ENCODE data around the gene CYP2W1. TPM values are rescaled to one million over a fixed set of nuclear protein-coding genes. Genes with fewer than 3 reads are reported as not detected.

The CYP2W1 gene
- total RNA-seq, 1 experiment from 2014 or later: not detected

DNA sequence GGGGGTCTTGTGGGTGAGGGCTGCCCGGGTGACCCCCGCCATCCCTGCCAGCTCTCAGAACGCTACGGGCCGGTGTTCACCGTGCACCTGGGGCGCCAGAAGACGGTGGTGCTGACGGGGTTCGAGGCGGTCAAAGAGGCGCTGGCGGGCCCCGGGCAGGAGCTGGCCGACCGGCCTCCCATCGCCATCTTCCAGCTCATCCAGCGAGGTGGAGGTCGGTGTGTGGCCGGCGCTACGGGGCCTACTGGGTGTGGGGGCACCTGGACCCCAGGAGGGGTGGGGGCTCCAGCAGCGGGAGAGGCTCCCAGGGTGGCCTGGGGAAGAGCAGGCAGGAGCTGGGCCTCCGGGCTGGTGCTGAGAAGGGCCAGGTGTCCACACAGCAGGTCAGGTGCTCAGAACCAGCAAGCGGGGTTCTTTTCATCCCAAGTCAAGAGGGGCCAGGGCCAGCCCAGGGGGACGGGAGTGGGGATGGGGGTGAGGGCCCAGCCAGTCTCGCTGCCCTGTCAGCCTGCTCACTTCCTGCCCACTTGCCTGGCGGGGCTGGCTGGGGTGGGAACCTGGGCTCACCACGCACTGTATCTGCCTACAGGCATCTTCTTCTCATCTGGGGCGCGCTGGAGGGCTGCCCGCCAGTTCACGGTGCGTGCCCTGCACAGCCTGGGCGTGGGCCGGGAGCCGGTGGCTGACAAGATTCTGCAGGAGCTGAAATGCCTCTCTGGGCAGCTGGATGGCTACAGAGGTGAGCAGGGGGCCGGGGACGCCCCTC is 1.6 kb downstream of the CYP2W1 start:
- DNase-seq (ENCODE audit: low spot score) (no peak), ATAC-seq (no peak)
- Mint-ChIP-seq H3K4me3 (no peak overlapping the region), H3K9me3 (no peaks in the 10 kb centered on the region), H3K36me3 (no peaks in the 10 kb centered on the region), H3K4me1 (peaks cover 2% of the 10 kb centered on the region; the same call in 1 of the 2 replicates), H3K27me3 (ENCODE audit: low read depth) (no peaks in the 10 kb centered on the region), H3K27ac (no peak overlapping the region)
- ChIA-PET CTCF (interaction anchor here (1.3 kb wide), 1 partner anchor 60 kb away, joined by 3 read pairs; the partner anchor contains the start of gene GPR146), POLR2A (interaction anchor here (1.6 kb wide), 1 partner anchor 9 kb away, joined by 5 read pairs; the partner anchor contains the start of gene COX19)
- TF ChIP-seq FOXP1 (CRISPR knock-in tag; IDR thresholded peaks at IDR 0.05; ENCODE audit: borderline replicate concordance) (no peak), FOXJ3 (CRISPR knock-in tag; IDR thresholded peaks at IDR 0.05; ENCODE audit: borderline replicate concordance) (no peak)
- TF ChIP-seq, protein P1, sequence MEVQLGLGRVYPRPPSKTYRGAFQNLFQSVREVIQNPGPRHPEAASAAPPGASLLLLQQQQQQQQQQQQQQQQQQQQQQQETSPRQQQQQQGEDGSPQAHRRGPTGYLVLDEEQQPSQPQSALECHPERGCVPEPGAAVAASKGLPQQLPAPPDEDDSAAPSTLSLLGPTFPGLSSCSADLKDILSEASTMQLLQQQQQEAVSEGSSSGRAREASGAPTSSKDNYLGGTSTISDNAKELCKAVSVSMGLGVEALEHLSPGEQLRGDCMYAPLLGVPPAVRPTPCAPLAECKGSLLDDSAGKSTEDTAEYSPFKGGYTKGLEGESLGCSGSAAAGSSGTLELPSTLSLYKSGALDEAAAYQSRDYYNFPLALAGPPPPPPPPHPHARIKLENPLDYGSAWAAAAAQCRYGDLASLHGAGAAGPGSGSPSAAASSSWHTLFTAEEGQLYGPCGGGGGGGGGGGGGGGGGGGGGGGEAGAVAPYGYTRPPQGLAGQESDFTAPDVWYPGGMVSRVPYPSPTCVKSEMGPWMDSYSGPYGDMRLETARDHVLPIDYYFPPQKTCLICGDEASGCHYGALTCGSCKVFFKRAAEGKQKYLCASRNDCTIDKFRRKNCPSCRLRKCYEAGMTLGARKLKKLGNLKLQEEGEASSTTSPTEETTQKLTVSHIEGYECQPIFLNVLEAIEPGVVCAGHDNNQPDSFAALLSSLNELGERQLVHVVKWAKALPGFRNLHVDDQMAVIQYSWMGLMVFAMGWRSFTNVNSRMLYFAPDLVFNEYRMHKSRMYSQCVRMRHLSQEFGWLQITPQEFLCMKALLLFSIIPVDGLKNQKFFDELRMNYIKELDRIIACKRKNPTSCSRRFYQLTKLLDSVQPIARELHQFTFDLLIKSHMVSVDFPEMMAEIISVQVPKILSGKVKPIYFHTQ (CRISPR knock-in tag; IDR thresholded peaks at IDR 0.05): no peak

DNA sequence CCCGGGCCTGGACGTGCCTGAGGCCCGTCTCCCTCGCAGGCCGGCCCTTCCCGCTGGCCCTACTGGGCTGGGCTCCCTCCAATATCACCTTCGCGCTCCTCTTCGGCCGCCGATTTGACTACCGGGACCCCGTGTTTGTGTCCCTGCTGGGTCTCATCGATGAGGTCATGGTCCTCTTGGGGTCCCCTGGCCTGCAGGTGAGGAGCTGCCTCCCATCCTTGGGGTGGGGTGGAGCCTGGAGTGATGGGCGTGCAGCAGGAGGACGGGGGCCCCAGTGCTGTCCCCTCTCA is 2.1 kb downstream of the CYP2W1 start:
- ChIA-PET POLR2A (interaction anchor here (1.6 kb wide), 1 partner anchor 10 kb away, joined by 5 read pairs; the partner anchor contains the start of gene COX19), CTCF (interaction anchor here (1.3 kb wide), 1 partner anchor 60 kb away, joined by 3 read pairs; the partner anchor contains the start of gene GPR146)
- no peak overlapping the region for H3K27ac Mint-ChIP-seq
- H3K36me3 Mint-ChIP-seq: no peaks in the 10 kb centered on the region
- peaks cover 2% of the 10 kb centered on the region; the same call in 1 of the 2 replicates for H3K4me1 Mint-ChIP-seq
- TF ChIP-seq SP1 (CRISPR knock-in tag; conservative IDR thresholded peaks at IDR 0.05): no peak
- TF ChIP-seq SMAD4 (CRISPR knock-in tag; IDR thresholded peaks at IDR 0.05): no peak
- no peaks in the 10 kb centered on the region for H3K9me3 Mint-ChIP-seq
- no peak for ATAC-seq
- no peak for DNase-seq (ENCODE audit: low spot score)
- no peak overlapping the region for H3K4me3 Mint-ChIP-seq
- no peaks in the 10 kb centered on the region for H3K27me3 Mint-ChIP-seq (ENCODE audit: low read depth)

DNA sequence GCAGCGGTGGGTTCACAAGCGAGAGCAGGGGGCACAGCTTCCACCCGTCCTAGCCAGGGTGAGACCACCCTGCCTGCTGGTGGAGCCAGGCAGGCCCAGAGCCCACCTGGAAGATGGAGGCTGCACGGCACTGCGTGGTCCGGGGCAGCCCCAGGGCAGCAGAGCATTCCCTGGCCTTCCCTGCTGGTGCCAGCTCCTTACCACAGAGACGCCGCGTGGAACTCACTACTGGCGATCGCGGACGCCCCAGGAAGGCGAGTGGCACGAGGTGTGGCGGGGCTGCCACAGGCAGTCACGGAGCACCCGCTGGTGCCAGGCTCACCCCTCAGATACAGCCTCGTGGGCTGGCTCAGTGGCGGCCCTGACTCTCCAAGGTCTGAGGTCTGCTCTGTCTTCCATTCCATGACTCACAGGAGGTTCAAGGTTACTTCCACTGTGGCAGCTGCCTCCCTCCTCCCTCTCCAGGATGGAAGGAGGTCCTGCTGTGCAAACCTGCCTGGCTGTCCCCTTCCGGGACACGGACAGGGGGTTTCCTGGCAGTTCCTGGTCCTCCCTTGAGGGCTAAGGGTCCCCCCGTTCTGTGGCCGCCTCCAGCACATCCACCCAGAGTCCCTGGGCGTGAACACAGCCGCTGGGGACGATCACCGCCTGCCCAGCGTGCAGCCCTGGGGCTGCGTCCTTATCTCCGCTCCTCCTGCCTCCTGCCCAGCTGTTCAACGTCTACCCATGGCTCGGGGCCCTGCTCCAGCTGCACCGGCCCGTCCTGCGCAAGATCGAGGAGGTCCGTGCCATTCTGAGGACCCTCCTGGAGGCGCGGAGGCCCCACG is 3.1 kb downstream of the CYP2W1 start:
- Mint-ChIP-seq H3K4me1 (no peaks in the 10 kb centered on the region), H3K4me3 (no peak overlapping the region), H3K9me3 (no peaks in the 10 kb centered on the region), H3K27me3 (ENCODE audit: low read depth) (no peaks in the 10 kb centered on the region), H3K27ac (peak overlapping the region; percentile 23; the same call in 1 of the 2 replicates), H3K36me3 (no peaks in the 10 kb centered on the region)
- ATAC-seq (no peak), DNase-seq (ENCODE audit: low spot score) (no peak)
- POLR2A ChIA-PET: interaction anchor here (1.6 kb wide), 1 partner anchor 11 kb away, joined by 5 read pairs; the partner anchor contains the start of gene COX19
- CTCF ChIA-PET: interaction anchor here (0.6 kb wide), 1 partner anchor 80 kb away, joined by 3 read pairs; no protein-coding TSS in a partner anchor
- TF ChIP-seq, protein P2, sequence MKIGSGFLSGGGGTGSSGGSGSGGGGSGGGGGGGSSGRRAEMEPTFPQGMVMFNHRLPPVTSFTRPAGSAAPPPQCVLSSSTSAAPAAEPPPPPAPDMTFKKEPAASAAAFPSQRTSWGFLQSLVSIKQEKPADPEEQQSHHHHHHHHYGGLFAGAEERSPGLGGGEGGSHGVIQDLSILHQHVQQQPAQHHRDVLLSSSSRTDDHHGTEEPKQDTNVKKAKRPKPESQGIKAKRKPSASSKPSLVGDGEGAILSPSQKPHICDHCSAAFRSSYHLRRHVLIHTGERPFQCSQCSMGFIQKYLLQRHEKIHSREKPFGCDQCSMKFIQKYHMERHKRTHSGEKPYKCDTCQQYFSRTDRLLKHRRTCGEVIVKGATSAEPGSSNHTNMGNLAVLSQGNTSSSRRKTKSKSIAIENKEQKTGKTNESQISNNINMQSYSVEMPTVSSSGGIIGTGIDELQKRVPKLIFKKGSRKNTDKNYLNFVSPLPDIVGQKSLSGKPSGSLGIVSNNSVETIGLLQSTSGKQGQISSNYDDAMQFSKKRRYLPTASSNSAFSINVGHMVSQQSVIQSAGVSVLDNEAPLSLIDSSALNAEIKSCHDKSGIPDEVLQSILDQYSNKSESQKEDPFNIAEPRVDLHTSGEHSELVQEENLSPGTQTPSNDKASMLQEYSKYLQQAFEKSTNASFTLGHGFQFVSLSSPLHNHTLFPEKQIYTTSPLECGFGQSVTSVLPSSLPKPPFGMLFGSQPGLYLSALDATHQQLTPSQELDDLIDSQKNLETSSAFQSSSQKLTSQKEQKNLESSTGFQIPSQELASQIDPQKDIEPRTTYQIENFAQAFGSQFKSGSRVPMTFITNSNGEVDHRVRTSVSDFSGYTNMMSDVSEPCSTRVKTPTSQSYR (CRISPR knock-in tag; IDR thresholded peaks at IDR 0.05): no peak
- TF ChIP-seq, protein P3, sequence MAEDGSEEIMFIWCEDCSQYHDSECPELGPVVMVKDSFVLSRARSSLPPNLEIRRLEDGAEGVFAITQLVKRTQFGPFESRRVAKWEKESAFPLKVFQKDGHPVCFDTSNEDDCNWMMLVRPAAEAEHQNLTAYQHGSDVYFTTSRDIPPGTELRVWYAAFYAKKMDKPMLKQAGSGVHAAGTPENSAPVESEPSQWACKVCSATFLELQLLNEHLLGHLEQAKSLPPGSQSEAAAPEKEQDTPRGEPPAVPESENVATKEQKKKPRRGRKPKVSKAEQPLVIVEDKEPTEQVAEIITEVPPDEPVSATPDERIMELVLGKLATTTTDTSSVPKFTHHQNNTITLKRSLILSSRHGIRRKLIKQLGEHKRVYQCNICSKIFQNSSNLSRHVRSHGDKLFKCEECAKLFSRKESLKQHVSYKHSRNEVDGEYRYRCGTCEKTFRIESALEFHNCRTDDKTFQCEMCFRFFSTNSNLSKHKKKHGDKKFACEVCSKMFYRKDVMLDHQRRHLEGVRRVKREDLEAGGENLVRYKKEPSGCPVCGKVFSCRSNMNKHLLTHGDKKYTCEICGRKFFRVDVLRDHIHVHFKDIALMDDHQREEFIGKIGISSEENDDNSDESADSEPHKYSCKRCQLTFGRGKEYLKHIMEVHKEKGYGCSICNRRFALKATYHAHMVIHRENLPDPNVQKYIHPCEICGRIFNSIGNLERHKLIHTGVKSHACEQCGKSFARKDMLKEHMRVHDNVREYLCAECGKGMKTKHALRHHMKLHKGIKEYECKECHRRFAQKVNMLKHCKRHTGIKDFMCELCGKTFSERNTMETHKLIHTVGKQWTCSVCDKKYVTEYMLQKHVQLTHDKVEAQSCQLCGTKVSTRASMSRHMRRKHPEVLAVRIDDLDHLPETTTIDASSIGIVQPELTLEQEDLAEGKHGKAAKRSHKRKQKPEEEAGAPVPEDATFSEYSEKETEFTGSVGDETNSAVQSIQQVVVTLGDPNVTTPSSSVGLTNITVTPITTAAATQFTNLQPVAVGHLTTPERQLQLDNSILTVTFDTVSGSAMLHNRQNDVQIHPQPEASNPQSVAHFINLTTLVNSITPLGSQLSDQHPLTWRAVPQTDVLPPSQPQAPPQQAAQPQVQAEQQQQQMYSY (CRISPR knock-in tag; IDR thresholded peaks at IDR 0.05): no peak
- TF ChIP-seq FOXJ3 (CRISPR knock-in tag; IDR thresholded peaks at IDR 0.05; ENCODE audit: borderline replicate concordance) (no peak), NR2C2 (CRISPR knock-in tag; IDR thresholded peaks at IDR 0.05) (no peak), ZNF232 (CRISPR knock-in tag; IDR thresholded peaks at IDR 0.05) (no peak), TCF7 (CRISPR knock-in tag; IDR thresholded peaks at IDR 0.05; ENCODE audit: low read depth) (no peak), MXD4 (CRISPR knock-in tag; IDR thresholded peaks at IDR 0.05; ENCODE audit: borderline replicate concordance) (no peak)
- TF ChIP-seq, protein P4, sequence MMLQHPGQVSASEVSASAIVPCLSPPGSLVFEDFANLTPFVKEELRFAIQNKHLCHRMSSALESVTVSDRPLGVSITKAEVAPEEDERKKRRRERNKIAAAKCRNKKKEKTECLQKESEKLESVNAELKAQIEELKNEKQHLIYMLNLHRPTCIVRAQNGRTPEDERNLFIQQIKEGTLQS (CRISPR knock-in tag; conservative IDR thresholded peaks at IDR 0.05): no peak
- TF ChIP-seq, protein P5, sequence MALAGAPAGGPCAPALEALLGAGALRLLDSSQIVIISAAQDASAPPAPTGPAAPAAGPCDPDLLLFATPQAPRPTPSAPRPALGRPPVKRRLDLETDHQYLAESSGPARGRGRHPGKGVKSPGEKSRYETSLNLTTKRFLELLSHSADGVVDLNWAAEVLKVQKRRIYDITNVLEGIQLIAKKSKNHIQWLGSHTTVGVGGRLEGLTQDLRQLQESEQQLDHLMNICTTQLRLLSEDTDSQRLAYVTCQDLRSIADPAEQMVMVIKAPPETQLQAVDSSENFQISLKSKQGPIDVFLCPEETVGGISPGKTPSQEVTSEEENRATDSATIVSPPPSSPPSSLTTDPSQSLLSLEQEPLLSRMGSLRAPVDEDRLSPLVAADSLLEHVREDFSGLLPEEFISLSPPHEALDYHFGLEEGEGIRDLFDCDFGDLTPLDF (CRISPR knock-in tag; IDR thresholded peaks at IDR 0.05): no peak
- TF ChIP-seq, protein P1 (CRISPR knock-in tag; IDR thresholded peaks at IDR 0.05): no peak
